OCI-LY7 (cell line): ENCODE results near the gene PCDH9. TPM values are rescaled to one million over a fixed set of nuclear protein-coding genes. Genes with fewer than 3 reads are reported as not detected.
"Not testable (repeated sequence)": the region's sequence is repeated elsewhere in the genome, so short reads cannot be mapped to it uniquely, and the experiment has no call there.

Source experiments
- BruUV-seq: library from RNA; stranded (reverse); fragments of 400-500 nt; replicated peaks from 2 replicates; lab custom pipeline; 2021; lab: Mats Ljungman, UMichigan
- CTCF ChIA-PET: fragments of 300-600 bp; sonication (Branson Sonifier 250); formaldehyde crosslinking; loops from one replicate; lab custom pipeline; 2022; ENCODE audit warnings: antibody characterized with exemption; ENCODE audit not compliant: unreplicated experiment; lab: Charles Lee
- POLR2A ChIA-PET: fragments of 300-600 bp; sonication (Branson Sonifier 250); formaldehyde crosslinking; loops from one replicate; lab custom pipeline; 2022; ENCODE audit warnings: antibody characterized with exemption; lab: Charles Lee
- DNase-seq: peaks from one replicate; pipeline ENCODE4 v3.0.0-alpha.2; 2015; ENCODE audit warnings: low spot score
- H2AFZ ChIP-seq: fragments of 200-600 bp; sonication (generic), shearing (Covaris generic); 2 replicates; pipeline ENCODE4 v1.6.1; 2014; ENCODE audit warnings: mild to moderate bottlenecking, antibody characterized with exemption, low read length, moderate library complexity
- H3K27ac ChIP-seq: fragments of 200-600 bp; sonication (generic); 2 replicates; pipeline ENCODE4 v1.5.1; 2014; ENCODE audit warnings: mixed run types, low read depth, mild to moderate bottlenecking, moderate library complexity, low read length, inconsistent platforms; ENCODE audit not compliant: poor library complexity, severe bottlenecking
- H3K36me3 ChIP-seq: fragments of 200-600 bp; sonication (generic); 2 replicates; pipeline ENCODE4 v1.6.1; 2014; ENCODE audit warnings: mild to moderate bottlenecking, antibody characterized with exemption, low read length, moderate library complexity, mixed read lengths; ENCODE audit not compliant: insufficient read depth
- H3K4me1 ChIP-seq: fragments of 200-600 bp; sonication (generic); 2 replicates; pipeline ENCODE4 v1.5.1; 2014; ENCODE audit warnings: mild to moderate bottlenecking, low read length; ENCODE audit not compliant: insufficient read depth, poor library complexity, severe bottlenecking
- H3K4me2 ChIP-seq: fragments of 200-600 bp; sonication (generic); 2 replicates; pipeline ENCODE4 v1.6.1; 2014; ENCODE audit warnings: mild to moderate bottlenecking, low read length
- H3K4me3 ChIP-seq: fragments of 200-600 bp; sonication (generic); 2 replicates; pipeline ENCODE4 v1.5.1; 2014; ENCODE audit warnings: mild to moderate bottlenecking, low read depth, low read length; ENCODE audit not compliant: poor library complexity, severe bottlenecking
- H3K79me2 ChIP-seq: fragments of 200-600 bp; sonication (generic); 2 replicates; pipeline ENCODE4 v1.6.1; 2016; ENCODE audit warnings: low read depth, mild to moderate bottlenecking, low read length, moderate library complexity, mixed read lengths; ENCODE audit not compliant: insufficient read depth
- H3K9me2 ChIP-seq: fragments of 200-600 bp; sonication (generic); 2 replicates; pipeline ENCODE4 v1.6.1; 2016; ENCODE audit warnings: mild to moderate bottlenecking, low read length, mixed read lengths; ENCODE audit not compliant: insufficient read depth
- H3K9me3 ChIP-seq: fragments of 200-600 bp; sonication (generic); 2 replicates; pipeline ENCODE4 v1.6.1; 2014; ENCODE audit warnings: mild to moderate bottlenecking, mixed run types, low read length, mixed read lengths
- H4K20me1 ChIP-seq: fragments of 200-600 bp; sonication (generic); 2 replicates; pipeline ENCODE4 v1.6.1; 2014; ENCODE audit warnings: mild to moderate bottlenecking, antibody characterized with exemption, low read length, moderate library complexity, mixed read lengths; ENCODE audit not compliant: insufficient read depth
- EZH2phosphoT487 ChIP-seq: fragments of 200-600 bp; sonication (generic); IDR thresholded peaks from 2 replicates; pipeline ENCODE4 v1.6.1; 2018; ENCODE audit warnings: low read depth, borderline replicate concordance, mild to moderate bottlenecking, mixed run types, antibody characterized with exemption, low read length, moderate library complexity, mixed read lengths
- intact Hi-C: fragments of 100-400 bp; cut with micrococcal nuclease; formaldehyde crosslinking; loops from one replicate; pipeline ENCODE4 v1.10.0; 2022; ENCODE audit not compliant: unreplicated experiment
- total RNA-seq, 2 experiments: library from RNA; depleted of rRNA in 1 of 2; stranded (reverse); fragments of >200 nt in 1 of 2; shearing (Covaris generic) in 1 of 2; gene quantifications; 2 replicates each; pipeline ENCODE4 v1.2.3, GENCODE V29; 2014 to 2022
- TF ChIP-seq, protein P1 (sequence below): fragments of 200-600 bp; sonication (generic); conservative IDR thresholded peaks from 2 replicates; pipeline ENCODE4 v1.5.1; 2014; ENCODE audit warnings: mild to moderate bottlenecking, antibody characterized with exemption, low read length, moderate library complexity, mixed read lengths

Gene PCDH9
- total RNA-seq, 2 experiments from 2014 or later = 20.1 to 26.0 TPM

- H3K79me2 ChIP-seq = no peaks in the 10 kb centered on the region
- H3K4me1 ChIP-seq = no peaks in the 10 kb centered on the region
- no peaks in the 10 kb centered on the region for H3K9me2 ChIP-seq
- H2AFZ ChIP-seq = peak overlapping the region; percentile 28; the same call in 1 of the 2 replicates
- peaks cover 2% of the 10 kb centered on the region; the same call in 1 of the 2 replicates for H3K36me3 ChIP-seq
- no peak overlapping the region for H3K27ac ChIP-seq
- no peak for DNase-seq
- no TSS peak for BruUV-seq
- CTCF ChIA-PET = no interaction called here
- H3K4me2 ChIP-seq = no peak overlapping the region
- intact Hi-C loops = no loop called here
- H3K9me3 ChIP-seq = peaks cover 10% of the 10 kb centered on the region
- no peak overlapping the region for H3K4me3 ChIP-seq
- H4K20me1 ChIP-seq = no peaks in the 10 kb centered on the region
- TF ChIP-seq, protein P1, sequence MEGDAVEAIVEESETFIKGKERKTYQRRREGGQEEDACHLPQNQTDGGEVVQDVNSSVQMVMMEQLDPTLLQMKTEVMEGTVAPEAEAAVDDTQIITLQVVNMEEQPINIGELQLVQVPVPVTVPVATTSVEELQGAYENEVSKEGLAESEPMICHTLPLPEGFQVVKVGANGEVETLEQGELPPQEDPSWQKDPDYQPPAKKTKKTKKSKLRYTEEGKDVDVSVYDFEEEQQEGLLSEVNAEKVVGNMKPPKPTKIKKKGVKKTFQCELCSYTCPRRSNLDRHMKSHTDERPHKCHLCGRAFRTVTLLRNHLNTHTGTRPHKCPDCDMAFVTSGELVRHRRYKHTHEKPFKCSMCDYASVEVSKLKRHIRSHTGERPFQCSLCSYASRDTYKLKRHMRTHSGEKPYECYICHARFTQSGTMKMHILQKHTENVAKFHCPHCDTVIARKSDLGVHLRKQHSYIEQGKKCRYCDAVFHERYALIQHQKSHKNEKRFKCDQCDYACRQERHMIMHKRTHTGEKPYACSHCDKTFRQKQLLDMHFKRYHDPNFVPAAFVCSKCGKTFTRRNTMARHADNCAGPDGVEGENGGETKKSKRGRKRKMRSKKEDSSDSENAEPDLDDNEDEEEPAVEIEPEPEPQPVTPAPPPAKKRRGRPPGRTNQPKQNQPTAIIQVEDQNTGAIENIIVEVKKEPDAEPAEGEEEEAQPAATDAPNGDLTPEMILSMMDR = no peak
- no peak for TF ChIP-seq EZH2phosphoT487
- POLR2A ChIA-PET = interaction anchor here (0.6 to 0.9 kb wide), 3 partner anchors 11 to 508 kb away, joined by 3 read pairs; no protein-coding TSS in a partner anchor
Observed at GRCh38 chr13:66624302-66624701, 605.8 kb downstream of the PCDH9 start.

- intact Hi-C loops = no loop called here
Observed at GRCh38 chr13:66623129-66623820, 606.9 kb downstream of the PCDH9 start.

GRCh38 chr13:66621906-66622447 lies 608.2 kb downstream of the PCDH9 start:
- H3K36me3 ChIP-seq, H2AFZ ChIP-seq, H4K20me1 ChIP-seq, H3K9me2 ChIP-seq, intact Hi-C loops, H3K4me1 ChIP-seq, CTCF ChIA-PET, POLR2A ChIA-PET, BruUV-seq, H3K4me2 ChIP-seq, H3K4me3 ChIP-seq, DNase-seq, H3K27ac ChIP-seq, H3K79me2 ChIP-seq: not testable (repeated sequence)
- H3K9me3 ChIP-seq = peaks cover 10% of the 10 kb centered on the region

More at GRCh38 chr13:66623129-66623820, 606.9 kb downstream of the PCDH9 start:
- Histone ChIP-seq H3K4me1 (no peaks in the 10 kb centered on the region), H3K27ac (no peak overlapping the region), H2AFZ (no peak overlapping the region; the same call in 1 of the 2 replicates), H3K9me2 (no peaks in the 10 kb centered on the region), H4K20me1 (no peaks in the 10 kb centered on the region), H3K4me2 (no peak overlapping the region), H3K9me3 (peaks cover 10% of the 10 kb centered on the region), H3K36me3 (no peaks in the 10 kb centered on the region), H3K4me3 (no peak overlapping the region), H3K79me2 (no peaks in the 10 kb centered on the region)
- POLR2A ChIA-PET = no interaction called here
- CTCF ChIA-PET = no interaction called here
- BruUV-seq = no TSS peak
- TF ChIP-seq EZH2phosphoT487 = no peak
- TF ChIP-seq, protein P1 = no peak
- DNase-seq = no peak
